ENCODE data around the gene KRTAP9-8.
"Not testable (repeated sequence)": the region's sequence is repeated elsewhere in the genome, so short reads cannot be mapped to it uniquely, and the experiment has no call there.

DNA sequence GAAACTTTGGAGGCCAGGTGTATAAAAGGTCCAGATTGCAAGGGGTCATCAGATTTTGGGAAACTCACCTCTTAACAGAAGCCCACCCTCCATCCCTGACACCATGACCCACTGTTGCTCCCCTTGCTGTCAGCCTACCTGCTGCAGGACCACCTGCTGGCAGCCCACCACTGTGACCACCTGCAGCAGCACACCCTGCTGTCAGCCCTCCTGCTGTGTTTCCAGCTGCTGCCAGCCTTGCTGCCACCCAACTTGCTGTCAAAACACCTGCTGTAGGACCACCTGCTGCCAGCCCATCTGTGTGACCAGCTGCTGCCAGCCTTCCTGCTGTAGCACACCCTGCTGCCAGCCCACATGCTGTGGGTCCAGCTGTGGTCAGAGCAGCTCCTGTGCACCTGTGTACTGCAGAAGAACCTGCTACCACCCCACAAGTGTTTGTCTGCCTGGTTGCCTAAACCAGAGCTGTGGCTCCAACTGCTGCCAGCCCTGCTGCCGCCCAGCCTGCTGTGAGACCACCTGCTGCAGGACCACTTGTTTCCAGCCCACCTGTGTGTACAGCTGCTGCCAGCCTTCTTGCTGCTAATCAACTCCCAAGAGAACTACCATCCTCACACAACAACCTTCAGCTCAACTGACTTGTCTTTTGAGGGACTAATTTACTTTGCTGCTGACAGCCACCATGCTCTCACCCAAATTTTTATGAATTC lies 5.2 kb upstream of the KRTAP9-8 start, which contains the start of gene KRTAP9-3:
- not testable (repeated sequence) for TF ChIP-seq CTCF, POLR2A (IDR thresholded peaks at IDR 0.05)

All from adrenal gland (tissue), 5 donors.